HG03097 (cell line): ENCODE results near the gene POU2AF3.
"Not testable (repeated sequence)": the region's sequence is repeated elsewhere in the genome, so short reads cannot be mapped to it uniquely, and the experiment has no call there.

Experiments
- ATAC-seq: cut with Tn5 transposase; IDR thresholded peaks from one replicate; pipeline ENCODE4 v1.9.1; 2021; ENCODE audit not compliant: unreplicated experiment, low FRiP score

The POU2AF3 gene

GRCh38 chr11:111299101-111300026 is 1.0 kb downstream of the POU2AF3 start:
- no peak for ATAC-seq

- no peak for ATAC-seq
Observed at GRCh38 chr11:111300569-111300968, 2.2 kb downstream of the POU2AF3 start.

GRCh38 chr11:111301004-111301841 is 2.9 kb downstream of the POU2AF3 start:
- no peak for ATAC-seq

GRCh38 chr11:111301842-111302118 is 3.4 kb downstream of the POU2AF3 start:
- ATAC-seq, result no peak

- ATAC-seq, result no peak
Observed at GRCh38 chr11:111302298-111302697, 4.0 kb downstream of the POU2AF3 start.

GRCh38 chr11:111303461-111303860 is 5.1 kb downstream of the POU2AF3 start:
- ATAC-seq, result no peak

GRCh38 chr11:111305162-111305802 is 6.9 kb downstream of the POU2AF3 start:
- no peak for ATAC-seq

- no peak for ATAC-seq
Observed at GRCh38 chr11:111305876-111306275, 7.5 kb downstream of the POU2AF3 start.

- no peak for ATAC-seq
Observed at GRCh38 chr11:111306321-111306720, 8.0 kb downstream of the POU2AF3 start.

- ATAC-seq, result no peak
Observed at GRCh38 chr11:111307472-111308108, 9.2 kb downstream of the POU2AF3 start.

- ATAC-seq, result no peak
Observed at GRCh38 chr11:111308140-111308539, 9.8 kb downstream of the POU2AF3 start.

GRCh38 chr11:111309215-111309915 is 11.0 kb downstream of the POU2AF3 start:
- ATAC-seq, result no peak

GRCh38 chr11:111310088-111310487 is 11.7 kb downstream of the POU2AF3 start:
- ATAC-seq, result no peak

GRCh38 chr11:111310723-111311122 is 12.4 kb downstream of the POU2AF3 start:
- no peak for ATAC-seq

GRCh38 chr11:111312076-111312475 is 13.7 kb downstream of the POU2AF3 start:
- no peak for ATAC-seq

- no peak for ATAC-seq
Observed at GRCh38 chr11:111319296-111319695, 20.9 kb downstream of the POU2AF3 start.

- not testable (repeated sequence) for ATAC-seq
Observed at GRCh38 chr11:111320199-111320598, 21.9 kb downstream of the POU2AF3 start.

- no peak for ATAC-seq
Observed at GRCh38 chr11:111320728-111321568, 22.6 kb downstream of the POU2AF3 start.

- no peak for ATAC-seq
Observed at GRCh38 chr11:111322534-111322933, 24.2 kb downstream of the POU2AF3 start.
